DMS 273 treated with DMSO at 0.1 percent for 48 hours (cell line): Measurements from ENCODE around the gene SH3D19.

ENCODE experiments used
- DNase-seq: peaks from one replicate; lab custom pipeline; 2025; lab: John Stamatoyannopoulos, UW

The SH3D19 gene

GRCh38 chr4:151231915-151232595, 93.3 kb downstream of the SH3D19 start:
- no peak for DNase-seq

DNA sequence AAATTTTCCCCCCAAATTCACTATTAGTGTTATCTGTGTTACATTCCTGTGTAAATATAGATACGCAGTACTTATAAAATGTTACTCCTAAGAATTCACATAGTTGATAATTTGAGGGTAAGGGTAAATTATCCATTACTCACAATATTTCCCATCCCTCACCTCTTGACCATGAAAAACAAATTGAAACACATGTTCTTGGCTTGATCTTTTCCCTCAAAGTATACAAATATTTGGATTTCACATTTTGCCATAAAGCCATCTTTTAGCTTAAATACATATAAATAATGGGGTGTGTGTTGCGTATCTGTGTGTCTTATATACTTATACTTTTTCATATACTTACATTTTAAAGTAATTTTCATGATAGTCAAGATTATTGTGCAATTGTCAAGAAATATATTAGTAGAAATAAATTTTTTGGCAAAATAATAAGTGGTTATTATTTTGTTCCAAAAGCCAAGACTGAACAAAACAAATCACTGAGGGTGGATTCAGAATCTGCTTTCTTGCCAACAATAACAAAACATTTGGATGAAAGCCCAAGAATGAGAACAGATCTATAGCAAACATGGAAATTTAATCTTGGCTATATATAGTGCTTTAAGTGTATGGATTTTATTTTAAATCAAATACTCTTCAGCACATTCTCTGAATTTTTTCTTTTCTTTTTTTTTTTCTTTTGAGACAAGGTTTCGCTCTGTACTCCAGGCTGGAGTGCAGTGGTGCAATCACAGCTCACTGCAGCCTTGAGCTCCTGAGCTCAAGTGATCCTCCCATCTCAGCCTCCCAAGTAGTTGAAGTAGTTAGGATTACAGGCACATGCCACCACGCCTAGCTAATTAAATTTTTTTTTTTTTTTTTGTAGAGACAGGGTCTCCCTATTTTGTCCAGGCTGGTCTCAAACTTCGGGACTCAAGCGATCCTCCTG, 97.0 kb downstream of the SH3D19 start:
- DNase-seq = no peak

DNA sequence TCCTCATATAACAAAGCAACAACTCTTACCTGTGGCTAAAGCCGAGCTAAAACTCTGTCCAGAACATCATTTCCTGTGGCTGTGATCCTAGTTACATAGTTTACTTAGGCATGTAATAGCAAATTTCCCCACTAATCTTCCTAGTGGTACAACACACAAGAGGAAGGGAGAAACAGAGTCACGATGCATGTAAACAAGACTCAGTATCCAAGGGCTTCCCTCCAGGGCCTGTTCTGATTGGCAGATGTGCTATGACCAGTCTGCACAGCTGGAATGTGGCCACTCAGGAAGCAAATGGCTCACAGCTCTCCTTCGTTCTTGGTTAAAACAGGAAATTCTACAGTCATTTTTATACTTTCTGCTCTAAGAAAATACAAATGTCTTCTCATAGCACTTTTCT, 97.7 kb downstream of the SH3D19 start:
- no peak for DNase-seq

GRCh38 chr4:151227172-151227571, 98.2 kb downstream of the SH3D19 start:
- DNase-seq = no peak

- no peak for DNase-seq
Measured at GRCh38 chr4:151226004-151226932, 99.1 kb downstream of the SH3D19 start.

DNA sequence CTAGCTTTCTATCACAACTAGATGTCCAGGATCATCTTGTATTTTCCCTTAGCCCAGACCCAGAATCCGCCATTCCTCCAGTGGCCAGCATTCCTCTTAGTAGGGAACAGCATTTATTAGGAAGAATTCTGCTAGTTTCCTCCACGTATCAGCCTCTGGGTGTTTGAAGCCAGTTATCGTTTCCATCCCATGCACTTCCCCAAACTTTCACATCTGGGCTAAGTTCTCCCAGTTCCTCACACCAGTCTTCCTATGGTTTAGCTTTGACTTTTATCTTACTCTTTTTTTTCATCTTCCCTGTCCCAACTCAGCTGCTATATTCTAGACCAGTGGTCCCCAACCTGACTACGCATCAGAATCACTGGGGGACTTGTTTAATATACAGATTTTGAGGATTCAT, 101.9 kb downstream of the SH3D19 start:
- no peak for DNase-seq

DNA sequence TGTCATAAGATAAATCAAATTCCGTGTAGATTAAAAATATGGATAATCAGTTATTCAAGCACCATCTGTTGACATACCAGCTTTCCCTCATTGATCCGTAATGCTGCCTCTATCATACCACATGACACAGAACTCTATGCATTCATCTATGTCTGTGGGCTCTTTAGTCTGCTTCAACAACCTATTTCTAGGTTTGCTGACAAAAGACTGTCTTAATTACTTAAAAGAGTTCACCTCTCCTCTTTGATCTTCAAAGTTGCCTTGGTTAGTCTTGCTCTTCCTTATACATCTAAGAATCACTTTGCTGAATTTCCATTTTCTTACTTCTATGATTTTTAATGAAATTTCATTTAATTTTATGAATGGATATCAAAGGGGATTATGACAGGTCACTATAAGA, 105.5 kb downstream of the SH3D19 start:
- no peak for DNase-seq

DNA sequence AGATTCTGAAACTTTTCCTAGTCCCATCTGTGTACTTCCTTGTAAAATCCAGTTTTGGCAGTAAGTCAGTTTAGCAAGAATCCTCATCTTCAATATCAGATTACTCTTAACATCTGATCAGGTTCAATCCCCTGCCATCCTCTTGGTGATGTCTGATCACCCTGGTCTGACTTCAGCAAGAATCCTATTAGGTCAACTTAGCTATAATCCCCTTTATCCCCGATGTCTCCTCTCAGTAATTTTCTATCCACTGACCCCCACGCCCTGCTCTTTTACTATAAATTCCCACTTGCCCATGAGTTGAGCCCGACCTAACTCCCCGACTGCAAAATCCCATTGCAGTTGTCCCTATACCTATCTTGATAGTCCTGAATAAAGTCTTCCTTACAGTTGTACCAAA, 106.3 kb downstream of the SH3D19 start:
- DNase-seq = no peak

- no peak for DNase-seq
Measured at GRCh38 chr4:151218343-151218742, 107.1 kb downstream of the SH3D19 start.

DNA sequence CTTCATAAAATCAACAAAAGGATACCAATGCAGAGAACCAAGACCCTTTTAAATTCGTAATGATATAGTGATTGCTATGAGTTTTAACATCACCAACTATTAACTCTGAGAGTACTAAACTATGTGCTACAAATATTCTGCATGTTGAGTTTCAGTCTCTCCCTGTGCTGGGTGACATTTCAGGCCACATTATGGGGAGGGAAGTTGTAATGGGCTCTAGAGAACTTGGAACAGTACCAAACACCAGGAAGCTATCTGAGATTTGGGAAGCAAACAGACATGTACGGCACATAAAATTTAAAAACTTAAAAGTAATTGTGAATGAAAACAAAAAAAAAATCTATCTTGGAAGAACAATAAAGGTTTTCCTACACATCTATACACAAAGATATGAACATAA, 108.1 kb downstream of the SH3D19 start:
- no peak for DNase-seq

DNA sequence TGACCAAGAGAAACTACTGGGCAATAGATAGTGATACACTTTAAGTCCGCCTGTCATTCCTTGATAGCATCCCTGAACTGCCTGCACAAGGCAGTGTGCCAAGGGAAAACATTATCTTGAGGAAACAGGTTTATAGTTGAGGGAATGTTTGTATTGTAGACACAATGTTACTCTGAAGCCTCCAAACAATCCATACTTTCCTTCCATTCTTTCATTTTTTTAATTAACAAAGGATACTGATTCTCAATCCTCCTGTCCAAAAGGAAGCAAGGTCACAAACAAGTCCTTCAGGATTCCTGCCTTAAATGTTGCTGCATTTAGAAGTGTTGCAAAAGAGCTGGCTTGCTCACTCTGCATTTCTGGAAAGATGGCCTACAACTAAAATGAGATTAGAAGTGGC, 110.1 kb downstream of the SH3D19 start:
- DNase-seq = no peak

- DNase-seq = no peak
Measured at GRCh38 chr4:151207868-151208267, 117.5 kb downstream of the SH3D19 start.

GRCh38 chr4:151207186-151207585, 118.2 kb downstream of the SH3D19 start:
- DNase-seq = no peak

DNA sequence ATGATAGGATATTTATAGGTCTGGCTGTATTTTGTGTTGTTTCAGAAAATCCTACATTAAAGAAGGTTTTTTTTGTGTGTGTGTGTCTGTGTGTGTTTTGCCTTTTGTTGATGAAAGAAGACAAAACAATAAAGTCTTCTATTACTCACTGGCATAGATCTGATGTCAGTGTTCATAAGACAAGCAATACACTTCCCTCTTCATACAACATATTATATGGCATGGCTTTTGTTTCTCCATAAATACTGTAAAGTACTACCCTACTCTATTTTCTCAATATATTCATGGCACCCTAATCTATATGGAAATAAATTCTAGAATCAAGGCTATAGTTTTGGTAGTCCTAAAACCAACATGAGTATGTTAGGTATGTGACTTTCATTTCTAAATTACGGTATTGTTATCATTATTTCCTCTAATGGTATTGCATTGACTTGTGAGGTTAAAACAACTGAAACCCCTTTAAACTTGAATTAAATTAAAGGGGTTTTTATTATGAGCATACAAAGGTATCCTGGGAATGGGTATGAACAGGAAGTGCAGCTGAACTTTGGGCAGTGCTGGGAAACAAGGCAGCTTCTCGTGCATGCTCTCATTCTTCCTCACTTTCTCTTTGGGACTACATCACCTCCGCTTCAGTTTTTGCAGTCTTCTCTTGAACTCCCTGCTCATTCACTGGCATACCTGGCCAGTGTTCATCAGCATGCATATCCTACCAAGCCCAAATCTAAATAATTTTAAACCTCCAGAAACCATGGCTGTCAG, 119.0 kb downstream of the SH3D19 start:
- DNase-seq = no peak

GRCh38 chr4:151205722-151206121, 119.7 kb downstream of the SH3D19 start:
- no peak for DNase-seq

DNA sequence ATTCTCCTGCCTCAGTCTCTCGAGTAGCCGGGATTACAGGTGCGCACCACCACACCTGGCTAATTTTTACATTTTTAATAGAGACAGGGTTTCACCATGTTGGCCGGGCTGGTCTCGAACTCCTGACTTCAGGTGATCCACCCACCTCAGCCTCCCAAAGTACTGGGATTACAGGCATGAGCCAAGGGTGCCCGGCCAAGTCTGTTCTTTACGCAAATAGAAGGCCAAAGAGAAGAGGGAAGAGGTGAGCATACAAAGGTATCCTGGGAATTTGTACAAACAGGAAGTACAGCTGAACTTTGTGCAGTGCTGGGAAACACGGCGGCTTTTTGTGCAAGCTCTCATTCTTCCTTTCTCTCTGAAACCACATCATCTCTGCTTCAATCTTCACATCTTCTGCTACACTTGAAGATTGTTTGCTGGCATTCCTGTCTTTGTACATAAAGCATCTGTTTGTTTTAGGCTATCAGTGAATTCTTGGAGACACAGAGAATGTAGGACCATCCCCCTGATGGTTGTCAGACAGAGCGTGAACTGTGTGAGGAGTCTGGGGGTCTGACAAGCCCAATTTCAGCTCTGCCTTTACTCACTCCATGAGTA, 120.4 kb downstream of the SH3D19 start:
- no peak for DNase-seq

GRCh38 chr4:151202851-151203455, 122.5 kb downstream of the SH3D19 start:
- no peak for DNase-seq

- no peak for DNase-seq
Measured at GRCh38 chr4:151202381-151202780, 123.0 kb downstream of the SH3D19 start.

DNA sequence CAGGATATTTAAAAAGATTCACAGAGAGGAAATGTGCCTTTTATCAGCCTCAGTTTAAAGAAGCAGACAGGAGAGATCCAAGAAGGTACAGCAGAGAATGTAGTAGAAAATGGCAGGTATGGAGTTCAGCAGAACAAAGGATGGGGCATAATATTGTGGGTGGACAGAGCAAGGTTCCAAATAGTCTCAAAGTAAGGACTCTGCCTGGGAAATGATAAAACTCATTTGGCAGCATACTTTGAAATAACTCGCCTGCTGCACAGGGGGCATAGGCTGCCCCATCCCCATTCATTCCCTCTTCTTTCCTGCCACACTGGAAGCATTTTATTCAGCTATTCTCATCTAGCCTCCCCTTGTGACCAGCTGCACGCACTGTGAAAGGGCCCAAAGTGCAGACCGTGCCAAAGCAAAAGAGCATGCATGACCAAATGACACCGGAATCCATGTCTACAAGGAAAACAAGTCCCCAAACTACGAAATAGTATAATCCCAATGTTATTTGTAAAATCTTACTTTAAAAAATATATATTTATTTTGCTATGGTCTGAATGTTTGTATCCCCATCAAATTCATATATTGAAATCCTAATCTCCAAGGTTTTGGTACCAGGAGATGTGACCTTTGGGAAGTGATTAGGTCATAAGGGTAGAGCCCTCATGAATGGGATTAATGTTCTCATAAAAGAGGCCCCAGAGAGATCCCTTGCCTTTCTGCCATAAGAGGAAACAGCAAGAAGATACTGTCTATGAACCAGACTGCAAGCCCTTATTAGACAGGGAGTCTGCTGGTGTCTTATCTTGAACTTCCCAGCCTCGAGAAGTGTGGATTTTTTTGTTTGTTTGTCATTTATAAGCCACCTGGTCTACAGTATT, 125.8 kb downstream of the SH3D19 start:
- no peak for DNase-seq

- no peak for DNase-seq
Measured at GRCh38 chr4:151198748-151199147, 126.7 kb downstream of the SH3D19 start.
